NOMO-1 (cell line): Measurements from ENCODE around the gene PTPRR.

ENCODE experiments used
- DNase-seq, 2 experiments: peaks; one replicate each; lab custom pipeline; 2025; ENCODE audit not compliant: unreplicated experiment in 2 of 2; lab: John Stamatoyannopoulos, UW

The PTPRR gene

DNA sequence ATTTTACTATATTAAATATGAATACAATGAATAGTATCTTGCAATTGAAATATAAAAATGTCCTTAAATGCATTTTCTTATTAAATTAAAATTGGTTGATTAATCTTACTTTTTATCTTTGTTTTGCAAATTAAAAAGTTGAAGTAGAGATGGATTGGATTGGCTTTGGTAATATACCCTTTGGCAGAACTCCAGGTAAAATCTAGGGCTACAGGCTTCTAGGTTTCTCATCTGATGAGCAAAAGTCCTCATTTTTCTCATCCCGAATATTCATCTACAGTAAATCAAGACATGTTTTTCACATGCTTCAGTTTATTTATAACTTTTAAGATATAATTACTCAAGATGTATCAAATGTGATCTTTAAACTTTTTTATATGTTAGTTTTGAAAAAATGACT lies 2.2 kb downstream of the PTPRR start:
- no peak for DNase-seq

DNA sequence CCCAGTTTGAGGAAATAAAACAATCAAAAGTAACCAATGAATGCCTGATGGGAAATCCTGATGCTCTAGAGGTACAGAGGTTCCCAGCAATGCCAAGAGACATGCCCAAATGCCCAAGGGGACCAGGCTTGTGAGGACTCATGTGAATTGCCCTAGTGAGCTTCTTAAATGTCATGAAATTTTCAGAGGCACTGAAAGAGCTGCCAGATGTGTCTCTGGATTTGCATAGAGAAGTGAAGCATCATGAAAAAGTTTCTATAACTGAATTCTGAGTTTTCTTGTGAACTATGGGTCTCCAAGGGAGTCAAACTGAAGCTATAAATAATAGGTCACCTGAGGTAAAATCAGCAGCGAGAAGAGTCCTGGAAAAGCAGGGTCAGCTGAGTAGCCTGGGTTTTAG lies 9.9 kb downstream of the PTPRR start:
- no peak for DNase-seq

DNA sequence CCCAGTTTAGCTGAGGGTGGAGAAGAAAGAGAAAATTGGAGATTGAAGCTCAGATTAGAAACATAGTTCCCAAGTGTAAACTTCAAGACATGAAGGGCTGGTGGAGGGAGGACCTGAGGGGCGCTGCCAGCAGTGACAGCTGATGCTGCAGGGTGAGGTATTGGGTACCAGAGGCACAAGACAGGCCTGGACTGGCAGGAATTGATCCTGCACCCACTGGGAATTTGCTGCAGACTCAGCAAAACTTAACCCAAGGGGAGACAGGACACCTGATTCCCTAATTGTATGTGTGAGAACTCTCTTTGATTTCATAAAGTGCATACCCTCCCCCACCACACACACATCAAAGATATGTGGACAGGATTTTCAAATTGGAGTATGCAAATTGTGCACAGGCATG lies 11.6 kb downstream of the PTPRR start:
- no peak for DNase-seq

DNA sequence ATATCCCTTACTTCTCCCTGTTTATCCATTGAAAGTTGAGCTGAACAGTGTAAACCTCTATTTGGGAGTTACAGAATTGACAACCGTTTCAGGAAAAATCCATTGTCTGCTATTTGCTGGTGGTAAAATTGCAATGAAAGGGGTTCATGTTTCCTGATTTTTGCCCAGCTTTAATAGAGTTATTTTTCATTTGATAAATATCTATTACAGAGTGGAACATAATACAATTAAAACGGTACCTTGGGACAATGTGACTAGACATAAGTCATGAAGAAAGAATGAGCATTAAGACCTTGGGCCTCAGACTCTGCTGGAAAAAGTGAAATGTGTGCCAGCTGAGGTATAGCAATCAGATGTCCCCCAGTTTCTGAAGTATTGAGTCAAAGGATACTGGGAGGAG lies 13.1 kb downstream of the PTPRR start:
- DNase-seq, result no peak

DNA sequence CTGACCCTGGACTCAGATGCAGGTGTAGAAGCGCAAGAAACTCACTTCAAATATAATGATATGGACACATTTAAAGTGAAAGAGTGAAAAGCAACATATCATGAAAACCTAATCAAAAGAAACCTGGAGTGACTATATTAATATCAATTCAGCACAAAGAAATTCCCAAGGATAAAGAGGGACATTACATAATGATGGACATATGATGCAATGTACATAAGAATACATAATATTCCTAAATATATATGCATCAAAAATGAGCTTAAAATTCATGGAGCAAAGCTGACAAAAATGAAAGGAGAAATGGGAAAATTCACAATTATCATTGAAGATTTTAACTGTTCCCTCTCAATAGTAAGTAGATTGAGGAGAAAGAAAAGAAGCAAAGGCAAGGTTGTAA lies 24.6 kb downstream of the PTPRR start:
- DNase-seq, result no peak

DNA sequence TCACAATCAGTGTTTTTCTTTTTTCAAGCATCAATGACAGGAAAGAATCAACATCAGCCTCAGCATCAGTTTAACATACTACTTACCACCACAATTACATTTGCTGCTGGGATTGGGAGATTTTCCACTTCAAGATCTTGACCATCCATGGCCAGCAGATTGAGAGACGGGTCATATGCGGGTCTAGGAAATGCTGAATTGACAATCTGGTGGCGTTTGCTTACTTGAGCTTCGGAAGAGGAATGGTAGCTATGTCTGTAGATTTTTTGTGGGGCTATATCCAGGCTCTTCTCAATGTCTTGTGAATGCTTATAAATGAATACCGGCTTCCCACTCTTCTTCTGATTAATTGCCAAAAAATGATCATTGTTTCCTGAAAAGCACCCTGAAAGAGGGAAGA lies 27.9 kb downstream of the PTPRR start:
- no peak for DNase-seq

DNA sequence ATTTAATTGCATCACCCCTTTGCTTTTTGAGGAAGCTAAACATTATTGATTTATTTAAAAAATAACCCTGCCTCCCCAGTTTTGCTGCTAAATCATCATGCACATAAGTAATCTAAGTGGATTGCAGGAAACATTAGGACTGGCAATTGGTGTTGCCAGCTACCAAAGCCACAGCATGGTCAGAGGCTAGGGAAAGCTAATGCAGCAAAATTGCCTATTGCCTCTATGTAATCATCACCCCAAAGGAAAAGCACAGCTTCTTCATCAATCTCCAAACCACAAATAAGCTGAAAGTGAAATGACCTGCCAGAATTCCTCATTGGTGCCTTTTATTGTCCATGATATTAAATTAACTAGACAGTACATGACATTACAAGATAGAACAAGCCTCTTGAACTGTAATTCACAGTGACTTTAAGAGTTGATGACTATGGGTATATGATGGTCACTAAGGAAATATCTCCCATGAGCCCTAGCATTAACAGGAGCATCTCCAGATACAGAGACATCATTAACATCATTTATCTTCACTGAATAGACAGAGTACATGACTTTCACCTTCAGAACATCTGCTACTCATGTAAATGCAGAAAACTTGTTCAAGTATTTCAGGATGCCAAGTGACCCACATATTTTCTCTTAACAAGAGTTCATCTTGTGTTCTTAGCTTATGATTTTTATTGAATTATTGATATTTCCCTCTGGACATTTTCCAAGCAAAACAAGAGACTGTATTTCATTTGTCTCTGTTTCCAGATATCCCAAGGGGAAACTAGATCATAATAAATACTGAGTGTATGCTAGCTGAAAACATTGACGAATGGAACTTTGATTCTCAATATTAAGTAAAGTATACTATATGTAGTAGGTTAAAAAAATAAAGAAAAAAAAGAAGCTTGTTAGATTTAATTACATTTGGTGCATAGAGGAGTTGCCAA lies 29.4 kb downstream of the PTPRR start:
- no peak for DNase-seq

DNA sequence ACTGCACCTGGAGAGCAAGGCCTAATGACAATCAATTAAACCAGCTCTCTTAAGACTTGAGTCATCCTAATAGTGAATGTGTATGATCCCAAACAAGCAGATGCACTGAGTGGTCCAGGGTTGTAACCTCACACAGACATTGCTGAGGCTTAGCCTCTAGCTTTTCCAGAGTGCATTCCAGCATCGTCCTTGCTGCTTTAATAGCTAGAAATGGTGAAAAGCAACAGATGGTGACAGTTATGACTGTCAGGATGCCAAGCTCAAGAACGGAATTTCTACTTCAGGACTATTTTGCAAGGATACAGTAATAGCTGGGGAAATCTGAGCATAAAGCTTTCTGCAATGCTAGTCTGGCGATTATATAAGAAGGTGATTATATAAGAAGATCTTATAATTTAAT lies 34.6 kb downstream of the PTPRR start:
- DNase-seq, result no peak

DNA sequence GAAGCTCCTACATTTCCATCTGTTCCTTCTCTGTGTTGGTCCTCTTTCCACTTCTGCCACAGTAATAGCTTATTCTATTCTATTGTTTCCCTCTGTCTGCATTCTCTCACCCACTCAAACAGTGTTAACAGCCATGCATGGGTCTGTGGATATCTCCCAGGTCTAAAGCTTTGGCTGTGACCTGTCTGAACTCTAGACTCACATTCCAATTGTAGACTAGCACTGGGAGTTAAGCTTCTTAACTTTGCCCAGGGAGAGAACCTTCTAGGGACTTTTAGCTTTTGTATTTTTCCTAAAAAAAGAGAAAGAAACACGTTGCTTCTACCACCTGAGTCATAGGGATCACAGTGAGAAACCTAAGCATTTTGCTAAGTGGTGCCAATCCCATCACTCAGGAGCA lies 36.7 kb downstream of the PTPRR start:
- no peak for DNase-seq

DNA sequence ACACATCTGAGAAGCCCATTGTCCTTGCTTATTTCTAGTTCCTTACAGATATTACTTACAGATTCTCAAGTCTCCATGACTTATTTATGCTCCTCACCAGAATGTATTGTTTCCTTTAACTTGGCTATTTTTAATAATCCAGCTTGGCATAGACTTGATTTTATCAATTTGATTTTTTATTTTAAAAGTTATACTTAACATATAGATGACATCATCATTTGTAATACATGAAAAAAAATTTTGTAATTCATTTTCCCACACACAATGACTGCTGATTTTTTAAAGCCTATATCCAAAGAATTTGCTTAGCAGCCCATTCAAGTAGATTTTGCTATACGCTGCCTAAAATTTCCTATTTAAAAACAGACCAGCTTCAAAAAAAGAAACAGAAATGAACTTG lies 39.8 kb downstream of the PTPRR start:
- no peak for DNase-seq

DNA sequence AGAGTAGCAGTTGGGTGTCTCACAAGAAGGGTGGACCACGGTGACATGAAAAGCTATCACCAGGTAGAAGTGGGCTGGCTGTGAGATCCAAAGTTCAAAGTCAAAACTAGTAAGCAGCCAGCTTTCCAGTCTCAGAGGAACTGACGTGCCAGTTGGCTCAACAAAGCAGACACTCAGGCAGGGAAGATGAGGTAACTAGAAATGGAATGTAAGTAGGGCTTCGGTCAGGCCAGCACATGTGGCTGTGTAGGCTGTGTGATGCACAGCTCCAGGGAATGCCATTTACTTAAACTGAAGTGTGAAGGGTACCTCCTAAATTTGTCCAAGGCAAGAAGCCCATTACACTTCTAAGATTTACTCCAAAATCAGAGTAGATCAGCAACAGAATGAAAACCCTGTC lies 43.6 kb downstream of the PTPRR start:
- no peak for DNase-seq

DNA sequence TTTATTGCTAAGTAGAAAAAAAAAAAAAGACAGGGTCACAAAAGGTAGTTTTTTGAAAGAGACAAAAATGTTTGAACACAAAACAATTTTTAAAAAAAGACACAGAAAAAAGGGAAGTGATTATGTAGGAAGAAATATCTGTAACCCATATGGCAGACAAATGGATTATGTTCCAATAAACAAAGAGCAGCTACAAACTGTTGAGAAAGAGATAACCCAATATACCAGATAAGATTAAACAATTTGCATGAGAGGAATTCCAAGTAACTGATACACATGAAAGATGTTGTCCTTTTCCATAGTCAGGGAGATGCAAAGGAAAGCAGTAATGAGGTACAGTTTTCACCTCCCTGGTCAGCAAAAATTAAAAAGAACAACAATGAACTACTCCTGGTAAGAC lies 44.9 kb downstream of the PTPRR start:
- DNase-seq, result no peak

DNA sequence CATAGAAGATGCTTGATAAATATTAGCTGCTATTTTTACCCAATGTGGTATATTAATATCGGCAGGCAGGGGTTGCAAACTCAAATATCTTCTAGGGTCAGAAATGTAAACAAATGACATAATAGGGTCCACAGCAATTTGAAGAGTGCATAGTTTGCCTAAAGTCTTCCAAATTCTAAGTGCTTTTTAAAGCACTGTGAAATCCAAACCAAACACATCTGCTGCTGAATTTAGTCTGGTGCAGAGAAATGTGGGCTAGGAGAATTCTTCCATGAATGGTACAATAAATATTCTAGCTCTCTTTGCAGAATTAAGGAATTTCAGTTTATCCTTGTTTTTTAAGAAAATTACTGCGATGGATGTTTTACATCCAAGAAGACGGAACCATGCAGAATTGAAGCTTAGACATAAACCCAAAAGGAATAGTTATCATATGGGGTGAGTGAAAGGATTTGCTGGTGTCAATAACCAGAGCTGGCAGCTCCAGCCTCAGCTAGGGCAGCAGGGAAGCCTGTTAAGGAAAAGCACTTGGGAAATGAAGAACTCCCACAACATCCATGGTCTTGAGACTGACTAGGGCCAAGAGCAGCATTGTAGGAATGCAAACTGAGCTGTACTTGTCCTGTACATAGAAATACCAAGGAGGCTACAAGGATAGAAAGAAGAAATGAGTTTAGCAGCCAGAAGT lies 65.5 kb downstream of the PTPRR start:
- no peak for DNase-seq

DNA sequence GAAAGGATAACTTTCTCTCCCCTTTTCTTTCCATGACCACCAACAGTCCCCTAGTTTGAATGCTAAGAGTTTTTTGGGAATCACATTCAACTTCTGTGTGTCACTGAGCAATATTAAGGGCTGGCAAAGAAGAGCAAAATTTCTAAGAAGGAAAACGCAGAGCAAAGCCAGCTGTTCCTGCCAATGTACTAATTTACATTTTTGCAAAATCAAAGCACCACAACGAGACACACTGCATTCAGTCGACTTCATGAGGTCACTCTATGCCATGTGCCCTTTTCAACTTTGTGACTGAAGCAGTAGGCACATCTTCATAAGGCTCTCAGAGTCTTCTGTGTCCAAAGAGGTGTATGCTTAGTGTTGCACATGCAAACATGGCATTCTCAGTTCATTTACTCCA lies 66.4 kb downstream of the PTPRR start:
- no peak for DNase-seq

DNA sequence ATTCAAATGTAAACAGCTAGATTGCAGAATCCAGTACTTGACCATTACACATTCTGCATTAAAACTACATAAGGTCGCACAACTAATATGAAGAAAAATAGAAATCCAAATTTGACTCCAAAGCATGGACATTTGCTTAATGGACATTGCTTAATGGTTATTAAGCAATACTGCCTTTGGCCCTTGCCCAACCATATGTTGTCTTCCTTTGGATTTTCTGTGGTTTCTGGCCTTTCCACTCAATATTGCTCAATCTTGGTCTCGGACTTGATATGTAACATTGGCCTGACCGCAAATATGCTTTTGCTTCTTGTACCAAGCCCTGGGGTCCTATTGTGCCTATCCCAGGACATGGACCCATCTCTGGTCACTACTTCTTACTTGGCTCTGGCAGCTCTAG lies 67.2 kb downstream of the PTPRR start:
- DNase-seq, result peak; percentile 12 to 16

DNA sequence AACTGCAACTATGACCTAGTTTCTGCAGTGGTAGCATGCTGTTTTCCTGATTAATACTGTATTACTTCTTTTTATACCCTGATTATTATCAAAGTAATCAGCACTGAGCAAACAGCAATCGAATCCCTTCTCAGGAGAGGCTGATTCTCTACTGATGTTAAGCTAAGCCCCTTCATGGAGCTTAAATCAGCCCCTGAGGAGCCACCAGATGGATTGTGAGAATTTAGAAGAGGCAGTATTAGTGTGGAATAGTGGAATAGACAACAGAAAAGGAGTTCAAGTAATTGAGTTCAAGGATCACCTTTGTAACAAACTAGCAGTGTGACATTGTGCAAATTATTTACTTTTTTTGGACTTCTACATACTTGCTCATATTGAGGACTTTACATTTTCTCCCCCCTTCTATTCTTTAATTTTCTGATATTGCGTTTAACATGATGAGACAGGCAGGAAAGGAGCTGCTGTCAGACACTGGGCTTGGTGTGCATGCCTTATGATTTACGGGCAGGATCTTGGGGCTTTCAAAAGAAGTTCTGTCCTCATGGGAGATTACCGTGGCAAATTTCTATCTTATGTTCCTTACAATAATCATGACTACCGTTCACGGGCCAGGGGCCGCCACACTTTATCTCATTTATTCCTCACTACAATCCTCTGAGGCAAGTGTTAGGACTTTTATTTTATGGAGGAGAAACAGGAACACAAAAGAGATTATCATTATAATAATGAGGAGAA lies 68.0 kb downstream of the PTPRR start:
- no peak for DNase-seq

DNA sequence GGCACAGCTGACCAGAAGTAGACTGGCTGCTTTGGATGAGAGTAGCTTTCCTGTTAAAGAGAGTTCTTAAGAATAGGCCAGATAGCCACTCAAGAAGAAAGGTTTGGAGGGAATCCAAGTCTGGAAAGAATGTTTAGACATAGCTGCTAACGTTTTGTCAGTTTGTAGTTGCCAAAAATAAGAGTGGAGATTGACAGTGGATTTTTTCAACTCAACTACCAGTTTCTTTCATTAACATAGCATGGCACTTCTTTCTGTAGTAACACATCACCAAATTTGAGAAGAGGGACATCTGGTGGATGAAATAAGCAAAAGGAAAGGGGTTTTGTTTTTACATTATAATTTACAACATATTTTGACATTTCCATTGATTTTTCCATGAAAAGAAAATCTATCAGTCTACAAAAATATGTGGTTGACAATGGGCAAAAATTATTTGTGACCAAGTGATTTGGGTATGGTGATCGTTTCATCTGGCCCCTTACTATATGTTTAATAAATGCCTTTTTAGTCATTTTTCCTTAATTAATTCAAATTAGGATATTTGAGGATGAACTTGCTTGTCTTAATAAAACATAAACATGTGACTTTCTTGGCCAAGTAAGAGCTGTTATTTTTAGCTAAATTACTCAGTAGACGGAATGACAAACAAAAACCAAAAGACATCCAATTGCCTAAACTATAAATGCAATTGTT lies 71.1 kb downstream of the PTPRR start:
- DNase-seq, result peak in 1 of 2 experiments; percentile 1

DNA sequence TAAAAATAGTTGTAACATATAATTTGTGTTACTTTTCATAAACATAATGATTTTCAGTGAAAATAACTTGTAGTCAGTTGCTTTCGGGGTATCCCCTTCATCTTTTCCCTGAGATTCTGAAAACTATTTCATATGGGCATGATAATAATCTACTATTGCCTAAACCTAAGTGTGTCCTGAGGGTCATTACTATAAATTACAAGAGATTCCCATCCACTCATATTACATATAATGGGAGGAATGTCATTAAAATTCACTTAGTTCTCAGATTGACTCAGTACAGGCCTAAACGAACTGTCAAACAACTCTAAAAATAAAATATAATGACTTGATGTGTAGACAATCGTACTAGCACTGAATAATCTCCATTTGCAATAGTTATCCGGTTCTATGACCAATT lies 72.7 kb downstream of the PTPRR start:
- no peak for DNase-seq

DNA sequence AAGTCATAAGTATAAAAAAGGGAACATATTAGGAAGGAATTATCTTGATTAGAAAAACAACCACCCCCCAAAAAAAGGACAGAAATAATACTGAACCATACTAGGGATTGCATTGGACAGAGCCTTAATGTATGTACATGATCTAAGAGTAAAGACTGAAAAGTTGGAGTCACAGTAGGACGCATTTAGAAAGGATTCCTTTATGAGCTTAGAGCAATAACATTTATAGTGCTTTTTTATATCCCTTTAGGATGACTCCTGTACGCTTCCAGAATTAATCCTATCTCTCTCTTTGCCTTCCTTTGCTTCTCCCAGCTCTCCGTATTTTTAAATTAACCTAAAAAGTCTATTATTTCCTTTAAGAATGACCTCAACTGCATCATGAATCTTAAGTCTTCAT lies 75.3 kb downstream of the PTPRR start:
- no peak for DNase-seq

DNA sequence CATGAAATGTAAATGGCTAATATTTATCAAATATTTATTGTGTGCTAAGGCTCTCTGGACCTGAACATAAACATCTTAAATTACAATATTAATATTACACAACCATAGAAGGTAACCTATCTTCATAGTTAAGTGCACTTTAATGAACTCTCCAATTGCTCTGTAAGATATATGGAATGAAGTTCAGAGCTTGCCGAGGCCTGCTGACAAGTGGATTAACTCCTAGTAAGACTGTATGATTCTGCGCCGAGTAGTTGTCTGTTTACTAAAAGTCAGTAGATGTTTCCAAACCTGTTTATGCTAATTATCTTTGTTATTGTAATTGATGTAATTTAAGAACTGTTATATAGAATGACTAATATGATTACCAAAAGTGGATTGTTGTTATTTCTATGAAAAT lies 77.2 kb downstream of the PTPRR start:
- DNase-seq, result no peak

DNA sequence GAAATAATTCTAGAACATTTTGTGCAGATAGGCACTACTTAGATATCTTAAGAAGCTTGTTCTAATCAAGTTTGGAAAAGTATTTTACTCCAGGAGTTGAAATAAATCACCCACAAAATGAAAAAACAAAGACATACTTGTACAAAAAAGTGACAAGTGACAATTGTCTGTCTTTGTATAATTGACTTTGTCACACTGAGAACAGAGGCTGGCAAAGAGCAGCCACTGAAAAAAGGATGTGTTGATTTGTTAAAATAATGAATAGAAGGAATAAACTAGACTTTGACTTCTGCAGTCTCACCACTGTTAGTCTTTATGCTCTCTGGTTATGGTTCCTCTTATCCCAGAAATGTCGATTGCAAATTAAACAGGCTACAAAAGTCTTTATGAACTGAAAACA lies 77.6 kb downstream of the PTPRR start:
- DNase-seq, result no peak
